ENCODE measurements around the gene TMEM87A.
"Not testable (repeated sequence)": the region's sequence is repeated elsewhere in the genome, so short reads cannot be mapped to it uniquely, and the experiment has no call there.

TMEM87A gene

DNA sequence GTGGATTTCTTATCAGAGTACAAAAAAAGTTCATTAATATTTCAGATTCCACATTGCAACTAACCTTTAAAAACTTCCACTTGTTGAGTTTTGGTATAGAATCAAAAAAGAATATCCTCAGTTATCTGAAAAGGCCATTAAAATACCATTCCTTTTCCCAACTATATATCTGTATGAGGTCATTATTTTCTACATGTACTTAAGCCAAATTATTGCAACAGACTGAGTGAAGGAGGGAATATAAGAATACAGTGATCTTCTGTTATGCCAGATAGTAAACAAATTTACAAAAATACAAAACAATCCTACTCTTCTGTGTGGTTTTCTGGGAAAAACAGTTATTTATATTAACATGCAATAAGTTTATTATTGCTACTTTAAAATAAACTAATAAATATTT, 5.9 kb downstream of the TMEM87A start:
- no peak for DNase-seq

- DNase-seq, result no peak
These were observed 8.4 kb downstream of the TMEM87A start for GRCh38 chr15:42264795-42265194.

GRCh38 chr15:42253300-42253699, 19.9 kb downstream of the TMEM87A start:
- DNase-seq, result no peak

GRCh38 chr15:42240823-42241222, 32.4 kb downstream of the TMEM87A start:
- DNase-seq, result no peak

GRCh38 chr15:42239528-42240182, 33.6 kb downstream of the TMEM87A start:
- no peak for DNase-seq

- no peak for DNase-seq
These were observed 40.1 kb downstream of the TMEM87A start for GRCh38 chr15:42233107-42233506.

DNA sequence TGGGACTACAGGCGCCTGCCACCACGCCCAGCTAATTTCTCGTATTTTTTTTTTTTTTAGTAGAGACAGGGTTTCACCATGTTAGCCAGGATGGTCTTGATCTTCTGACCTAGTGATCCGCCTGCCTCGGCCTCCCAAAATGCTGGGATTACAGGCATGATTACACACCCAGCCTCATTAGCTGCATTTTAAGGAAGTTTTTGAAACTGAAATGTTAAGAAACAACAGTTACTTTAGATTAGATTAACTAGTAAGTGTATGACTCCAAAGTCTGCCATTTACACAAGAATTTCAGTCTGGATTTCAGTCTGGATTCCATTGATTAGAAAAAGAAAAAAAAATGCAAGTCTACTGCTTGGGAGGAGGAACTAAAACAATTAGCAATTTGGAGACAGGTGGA, 40.6 kb downstream of the TMEM87A start:
- no peak for DNase-seq

DNA sequence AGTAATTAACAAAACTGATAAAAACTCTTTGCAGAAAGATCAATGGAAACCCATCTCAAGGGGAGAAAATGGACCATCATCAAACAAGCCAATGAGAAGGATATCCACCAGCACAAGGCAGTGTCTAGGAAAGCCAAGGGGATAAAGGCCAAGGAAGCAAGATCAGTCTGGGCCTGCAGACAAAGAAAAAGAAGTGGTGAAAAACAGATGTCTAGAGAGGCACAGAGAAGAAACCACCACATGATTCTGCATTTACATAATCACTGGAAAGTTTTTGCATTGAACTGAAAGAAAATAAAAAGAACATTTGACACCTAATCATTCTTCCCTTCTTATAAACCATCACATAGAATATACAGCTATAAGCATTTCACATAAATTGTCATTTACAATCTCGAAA, 42.1 kb downstream of the TMEM87A start:
- DNase-seq, result no peak

GRCh38 chr15:42228981-42229380, 44.3 kb downstream of the TMEM87A start:
- DNase-seq, result not testable (repeated sequence)

GRCh38 chr15:42228036-42228435, 45.2 kb downstream of the TMEM87A start:
- no peak for DNase-seq

DNA sequence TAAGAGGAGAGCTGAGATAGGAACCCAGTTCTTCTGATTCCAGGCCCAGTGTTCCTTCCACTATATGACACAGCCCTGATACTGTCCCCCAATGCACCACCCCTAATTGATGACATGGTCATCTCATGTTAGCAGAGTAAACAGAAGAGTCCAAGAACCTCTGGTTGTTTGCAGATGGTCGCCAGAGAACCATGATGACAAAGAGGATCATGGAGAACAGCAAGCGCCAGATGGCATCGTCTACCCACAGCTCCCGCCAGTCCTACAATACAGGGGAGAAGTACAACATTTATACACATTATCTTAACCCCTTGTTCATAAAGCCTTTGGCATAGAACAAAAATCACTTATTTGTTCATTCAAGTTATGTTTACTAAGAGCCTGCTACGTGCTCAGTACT, 46.6 kb downstream of the TMEM87A start:
- DNase-seq, result no peak

- DNase-seq, result no peak
These were observed 53.0 kb downstream of the TMEM87A start for GRCh38 chr15:42220216-42220615.

DNA sequence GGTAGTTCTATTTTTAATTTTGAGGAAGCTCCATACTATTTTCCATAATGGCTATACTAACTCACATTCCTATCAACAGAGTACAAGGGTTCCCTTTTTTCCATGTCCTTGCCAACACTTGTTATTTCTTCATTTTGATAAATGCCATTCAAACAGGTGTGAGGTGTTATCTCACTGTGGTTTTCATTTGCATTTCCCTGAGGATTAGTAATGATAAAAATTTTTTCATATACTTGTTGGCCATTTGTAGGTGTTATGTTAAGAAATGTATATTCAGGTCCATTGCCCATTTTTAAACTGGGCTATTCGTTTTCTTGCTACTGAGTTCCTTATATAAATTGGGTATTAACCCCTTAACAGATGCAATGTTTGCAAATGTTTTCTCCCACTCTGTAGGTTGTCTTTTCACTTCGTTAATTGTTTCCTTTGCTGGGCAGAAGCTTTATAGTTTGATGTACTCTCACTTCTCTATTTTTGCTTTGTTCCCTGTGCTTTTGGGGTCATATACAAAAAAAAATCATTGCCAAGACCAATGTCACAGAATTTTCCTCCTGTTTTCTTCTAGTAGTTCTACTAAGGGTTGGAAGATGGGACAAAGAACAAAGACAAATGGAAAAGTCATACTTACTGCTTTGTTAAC, 54.2 kb downstream of the TMEM87A start:
- DNase-seq, result no peak

DNA sequence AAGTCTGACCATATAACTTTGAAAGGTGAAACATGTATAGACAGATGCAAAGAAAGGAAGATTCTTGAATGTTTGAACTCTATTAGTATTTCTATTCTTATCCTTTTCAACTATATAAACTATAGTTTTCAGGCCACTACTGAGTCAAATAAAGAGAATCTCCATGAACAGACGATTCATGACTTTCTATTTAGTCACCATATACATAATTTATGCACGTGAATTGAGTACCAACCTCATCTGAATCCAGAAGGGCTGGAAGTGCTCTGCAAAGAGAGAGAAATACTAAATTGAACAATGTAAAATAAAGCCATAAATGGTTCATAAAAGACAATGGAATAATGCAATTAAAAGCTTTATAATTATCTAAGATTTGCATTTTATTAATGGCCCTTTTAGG, 55.7 kb downstream of the TMEM87A start:
- no peak for DNase-seq

- peak; percentile 12 for DNase-seq
These were observed 57.1 kb downstream of the TMEM87A start for GRCh38 chr15:42215913-42216829.

DNA sequence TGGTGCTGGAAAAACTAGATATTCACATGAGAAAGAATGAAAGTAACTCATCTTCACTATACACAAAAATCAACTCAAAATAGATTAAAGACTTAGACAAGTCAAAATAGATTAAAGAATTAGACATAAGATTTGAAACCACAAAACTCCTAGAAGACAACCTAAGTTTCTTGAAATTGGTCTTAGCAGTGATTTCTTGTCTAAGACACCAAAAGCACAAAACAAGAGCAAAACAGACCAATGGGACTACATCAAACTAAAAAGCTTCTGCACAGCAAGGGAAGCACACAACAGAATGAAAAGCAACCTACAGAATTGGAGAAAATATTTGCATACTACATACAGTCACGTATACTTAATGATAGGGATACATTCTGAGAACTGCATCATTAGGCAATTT, 58.6 kb downstream of the TMEM87A start:
- no peak for DNase-seq

GRCh38 chr15:42213511-42213910, 59.7 kb downstream of the TMEM87A start:
- DNase-seq, result no peak

- DNase-seq, result no peak
These were observed 62.5 kb downstream of the TMEM87A start for GRCh38 chr15:42210696-42211095.

GRCh38 chr15:42207674-42208579, 65.3 kb downstream of the TMEM87A start, which contains the start of gene VPS39:
TSS of gene VPS39 (minus strand) at chr15:42208304. CDS start at chr15:42208153, 151 bp downstream.
- peak; percentile 49 for DNase-seq

GRCh38 chr15:42206406-42206805, 66.8 kb downstream of the TMEM87A start:
- no peak for DNase-seq

DNA sequence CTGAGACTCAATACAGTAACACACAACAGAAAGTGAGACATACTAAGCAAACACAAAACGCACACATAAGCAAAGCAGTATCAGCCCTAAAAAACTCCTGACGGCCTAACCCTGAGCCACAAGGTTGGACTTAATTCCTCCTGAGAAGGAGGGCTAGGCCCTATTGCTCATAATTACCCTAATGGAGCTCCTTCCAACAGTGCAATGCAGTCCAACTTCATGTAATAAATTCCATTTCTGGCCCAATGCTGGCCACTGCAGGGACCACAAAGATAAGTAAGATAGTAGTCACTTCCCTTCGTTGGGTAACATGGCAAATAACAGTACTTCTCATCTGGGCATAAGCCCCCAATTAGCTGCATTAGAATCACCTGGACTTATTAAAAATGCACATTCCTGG, 69.3 kb downstream of the TMEM87A start:
- DNase-seq, result no peak

- DNase-seq, result no peak
These were observed 70.6 kb downstream of the TMEM87A start for GRCh38 chr15:42202653-42203052.

- no peak for DNase-seq
These were observed 71.4 kb downstream of the TMEM87A start for GRCh38 chr15:42201801-42202200.
